ENCODE measurements around the gene DAZ2. TPM values are rescaled to one million over a fixed set of nuclear protein-coding genes. Genes with fewer than 3 reads are reported as not detected.
"Not testable (repeated sequence)": the region's sequence is repeated elsewhere in the genome, so short reads cannot be mapped to it uniquely, and the experiment has no call there.

Gene DAZ2
- not detected in 2 replicates for total RNA-seq (2012; rRNA removed)
- polyA plus RNA-seq (2012; rRNA removed): not detected in 2 replicates
- not detected in 2 replicates for polyA plus RNA-seq (2012; cell fraction: cytosol; rRNA removed)
- not detected in 2 replicates for polyA plus RNA-seq (2012; cell fraction: nucleus; rRNA removed; ENCODE audit: low replicate concordance)
- not detected for Bru-seq, nascent RNA
- not detected for BruChase-seq, experiment 1, labeled RNA remaining after a 6-hour chase
- percentile 0 among the genes with signal in this experiment for BruChase-seq, experiment 2, labeled RNA remaining after a 2-hour chase
- long read RNA-seq: 0 reads

DNA sequence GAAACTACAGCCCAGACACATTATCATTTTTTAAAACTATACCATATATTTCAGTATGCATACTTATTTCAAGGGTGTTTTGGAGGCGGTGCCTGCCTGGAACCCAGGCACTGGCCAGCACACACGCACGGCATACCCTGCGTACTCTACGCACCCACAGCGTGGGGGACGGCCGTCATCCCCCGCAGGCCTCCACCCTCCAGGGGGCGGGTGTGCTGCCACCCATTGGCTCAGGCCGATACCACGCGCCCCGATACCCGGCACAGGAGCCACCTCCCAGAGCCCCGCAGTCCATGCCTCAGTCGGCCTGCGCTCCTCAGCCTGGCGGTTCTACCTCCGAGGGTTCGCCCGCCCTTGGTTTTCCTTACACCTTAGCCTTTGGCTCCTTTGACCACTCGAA lies at the start of gene DAZ2:
TSS of gene DAZ2 (plus strand) at position 301 of the 400 bp plus-strand sequence. CDS start 208 bp downstream, outside the sequence.
- POLR2A ChIA-PET (ENCODE audit: unreplicated experiment); H3K9ac ChIP-seq (ENCODE audit: low read depth, low read length); H3K4me3 ChIP-seq (ENCODE audit: insufficient read depth, low read depth, low read length); DNase-seq; H3K18ac ChIP-seq (ENCODE audit: low read depth, low read length); H3K9me1 ChIP-seq (ENCODE audit: insufficient read depth, low read length); H4K5ac ChIP-seq (ENCODE audit: low read depth, low read length); H3K4ac ChIP-seq (ENCODE audit: low read depth, low read length); H3K27ac ChIP-seq (ENCODE audit: insufficient read depth, low read length); H3K56ac ChIP-seq (ENCODE audit: extremely low read depth, insufficient read depth, low read length); H2BK15ac ChIP-seq (ENCODE audit: low read depth, low read length); H2BK120ac ChIP-seq (ENCODE audit: low read depth, low read length); ATAC-seq (ENCODE audit: low read depth); dilution Hi-C loops (cut with HindIII; ENCODE audit: low sequenced_read_pairs, unreplicated experiment); H3K36me3 ChIP-seq (ENCODE audit: control insufficient read depth, insufficient read depth, low read length); H3K14ac ChIP-seq (replicated peaks; ENCODE audit: low read depth, low read length); H2BK5ac ChIP-seq (ENCODE audit: low read depth, low read length, poor library complexity, severe bottlenecking); BruUV-seq (replicated peaks); H3K4me1 ChIP-seq (ENCODE audit: control insufficient read depth, insufficient read depth, low read length); H2AK9ac ChIP-seq (replicated peaks; ENCODE audit: low read depth, low read length, poor library complexity); H3K27me3 ChIP-seq (ENCODE audit: control insufficient read depth, insufficient read depth, low read length); H3K4me2 ChIP-seq (ENCODE audit: low read depth, low read length); H4K91ac ChIP-seq (ENCODE audit: insufficient read depth, low read depth, low read length); CTCF ChIA-PET; H2AK5ac ChIP-seq (ENCODE audit: low read depth, low read length); H3K9me3 ChIP-seq (ENCODE audit: control insufficient read depth, insufficient read depth, low read length); H2BK20ac ChIP-seq (ENCODE audit: low read depth, low read length); H3K79me1 ChIP-seq (ENCODE audit: low read depth in 1 of 2, low read length in 2 of 2); H3K23ac ChIP-seq (ENCODE audit: low read depth, low read length); intact Hi-C loops (cut with micrococcal nuclease); H2AFZ ChIP-seq (replicated peaks; ENCODE audit: low read length, poor library complexity); H4K8ac ChIP-seq (ENCODE audit: low read depth in 2 of 2, low read length in 2 of 2); H4K20me1 ChIP-seq (ENCODE audit: insufficient read depth, low read length); in situ Hi-C loops (cut with MboI; ENCODE audit: low sequenced_read_pairs): not testable (repeated sequence)
- no CpG with 5 or more reads among the region's 23 CpGs for WGBS, 2 experiments (ENCODE audit: extremely low coverage in 2 of 2, insufficient read length in 1 of 2)

DNA sequence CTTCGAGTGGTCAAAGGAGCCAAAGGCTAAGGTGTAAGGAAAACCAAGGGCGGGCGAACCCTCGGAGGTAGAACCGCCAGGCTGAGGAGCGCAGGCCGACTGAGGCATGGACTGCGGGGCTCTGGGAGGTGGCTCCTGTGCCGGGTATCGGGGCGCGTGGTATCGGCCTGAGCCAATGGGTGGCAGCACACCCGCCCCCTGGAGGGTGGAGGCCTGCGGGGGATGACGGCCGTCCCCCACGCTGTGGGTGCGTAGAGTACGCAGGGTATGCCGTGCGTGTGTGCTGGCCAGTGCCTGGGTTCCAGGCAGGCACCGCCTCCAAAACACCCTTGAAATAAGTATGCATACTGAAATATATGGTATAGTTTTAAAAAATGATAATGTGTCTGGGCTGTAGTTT lies 20.4 kb upstream of the DAZ2 start, which contains the start of gene DAZ1:
TSS of gene DAZ1 (minus strand) at position 101 of the 400 bp plus-strand sequence. CDS start 208 bp downstream, outside the sequence.
- CTCF ChIA-PET: not testable (repeated sequence)

More for the DNA sequence above, 20.4 kb upstream of the DAZ2 start, which contains the start of gene DAZ1:
- H2BK120ac ChIP-seq (ENCODE audit: low read depth, low read length); H2BK15ac ChIP-seq (ENCODE audit: low read depth, low read length); H3K4ac ChIP-seq (ENCODE audit: low read depth, low read length); intact Hi-C loops (cut with micrococcal nuclease); H3K79me1 ChIP-seq (ENCODE audit: low read depth in 1 of 2, low read length in 2 of 2); DNase-seq; H4K20me1 ChIP-seq (ENCODE audit: insufficient read depth, low read length); H3K14ac ChIP-seq (replicated peaks; ENCODE audit: low read depth, low read length); H3K4me3 ChIP-seq (ENCODE audit: insufficient read depth, low read depth, low read length); H4K91ac ChIP-seq (ENCODE audit: insufficient read depth, low read depth, low read length); H3K9me3 ChIP-seq (ENCODE audit: control insufficient read depth, insufficient read depth, low read length); H2AFZ ChIP-seq (replicated peaks; ENCODE audit: low read length, poor library complexity); H3K27me3 ChIP-seq (ENCODE audit: control insufficient read depth, insufficient read depth, low read length); H2BK20ac ChIP-seq (ENCODE audit: low read depth, low read length); H2AK5ac ChIP-seq (ENCODE audit: low read depth, low read length); H3K4me2 ChIP-seq (ENCODE audit: low read depth, low read length); H3K27ac ChIP-seq (ENCODE audit: insufficient read depth, low read length); H3K36me3 ChIP-seq (ENCODE audit: control insufficient read depth, insufficient read depth, low read length); H3K56ac ChIP-seq (ENCODE audit: extremely low read depth, insufficient read depth, low read length); H3K9me1 ChIP-seq (ENCODE audit: insufficient read depth, low read length); in situ Hi-C loops (cut with MboI; ENCODE audit: low sequenced_read_pairs); H3K23ac ChIP-seq (ENCODE audit: low read depth, low read length); H3K9ac ChIP-seq (ENCODE audit: low read depth, low read length); H2BK5ac ChIP-seq (ENCODE audit: low read depth, low read length, poor library complexity, severe bottlenecking); ATAC-seq (ENCODE audit: low read depth); POLR2A ChIA-PET (ENCODE audit: unreplicated experiment); H4K8ac ChIP-seq (ENCODE audit: low read depth in 2 of 2, low read length in 2 of 2); H2AK9ac ChIP-seq (replicated peaks; ENCODE audit: low read depth, low read length, poor library complexity); dilution Hi-C loops (cut with HindIII; ENCODE audit: low sequenced_read_pairs, unreplicated experiment); H3K4me1 ChIP-seq (ENCODE audit: control insufficient read depth, insufficient read depth, low read length); H4K5ac ChIP-seq (ENCODE audit: low read depth, low read length); BruUV-seq (replicated peaks); H3K18ac ChIP-seq (ENCODE audit: low read depth, low read length): not testable (repeated sequence)
- WGBS, 2 experiments (ENCODE audit: extremely low coverage in 2 of 2, insufficient read length in 1 of 2): no CpG with 5 or more reads among the region's 23 CpGs

Data from IMR-90 (cell line).